ENCODE data around the gene SPATS2.
A peak's percentile ranks its signal among the peaks of the same experiment; 100 is the strongest.
"Not testable (repeated sequence)": the region's sequence is repeated elsewhere in the genome, so short reads cannot be mapped to it uniquely, and the experiment has no call there.

Gene SPATS2

DNA sequence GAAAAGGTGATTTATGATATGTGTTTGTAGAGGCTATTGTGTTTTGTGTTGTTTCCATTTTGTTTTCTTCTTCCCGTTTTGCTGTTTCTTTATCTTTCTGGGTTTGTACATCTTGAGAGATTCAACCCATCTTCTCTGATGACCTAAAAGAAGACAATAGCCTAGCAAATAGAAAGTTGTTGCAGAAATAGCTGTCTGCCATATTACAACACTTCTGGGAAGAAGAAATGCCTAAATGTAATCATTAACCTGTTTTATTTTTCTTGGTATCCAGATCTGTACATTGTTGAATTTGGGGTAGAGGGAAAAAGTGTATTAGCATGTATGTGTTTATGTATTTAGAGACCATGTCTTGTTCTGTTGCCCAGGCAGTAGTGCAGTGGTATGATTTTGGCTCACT, 50.3 kb downstream of the SPATS2 start:
- no peak overlapping the region for H3K4me3 ChIP-seq (replicated peaks in 1 of 2; ENCODE audit: low read depth in 2 of 2, low read length in 2 of 2)
- DNase-seq (ENCODE audit: low read depth in 2 of 2): no peak
- TF ChIP-seq, protein P1, sequence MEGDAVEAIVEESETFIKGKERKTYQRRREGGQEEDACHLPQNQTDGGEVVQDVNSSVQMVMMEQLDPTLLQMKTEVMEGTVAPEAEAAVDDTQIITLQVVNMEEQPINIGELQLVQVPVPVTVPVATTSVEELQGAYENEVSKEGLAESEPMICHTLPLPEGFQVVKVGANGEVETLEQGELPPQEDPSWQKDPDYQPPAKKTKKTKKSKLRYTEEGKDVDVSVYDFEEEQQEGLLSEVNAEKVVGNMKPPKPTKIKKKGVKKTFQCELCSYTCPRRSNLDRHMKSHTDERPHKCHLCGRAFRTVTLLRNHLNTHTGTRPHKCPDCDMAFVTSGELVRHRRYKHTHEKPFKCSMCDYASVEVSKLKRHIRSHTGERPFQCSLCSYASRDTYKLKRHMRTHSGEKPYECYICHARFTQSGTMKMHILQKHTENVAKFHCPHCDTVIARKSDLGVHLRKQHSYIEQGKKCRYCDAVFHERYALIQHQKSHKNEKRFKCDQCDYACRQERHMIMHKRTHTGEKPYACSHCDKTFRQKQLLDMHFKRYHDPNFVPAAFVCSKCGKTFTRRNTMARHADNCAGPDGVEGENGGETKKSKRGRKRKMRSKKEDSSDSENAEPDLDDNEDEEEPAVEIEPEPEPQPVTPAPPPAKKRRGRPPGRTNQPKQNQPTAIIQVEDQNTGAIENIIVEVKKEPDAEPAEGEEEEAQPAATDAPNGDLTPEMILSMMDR (IDR thresholded peaks at IDR 0.05; ENCODE audit: low read depth, low read length): no peak

DNA sequence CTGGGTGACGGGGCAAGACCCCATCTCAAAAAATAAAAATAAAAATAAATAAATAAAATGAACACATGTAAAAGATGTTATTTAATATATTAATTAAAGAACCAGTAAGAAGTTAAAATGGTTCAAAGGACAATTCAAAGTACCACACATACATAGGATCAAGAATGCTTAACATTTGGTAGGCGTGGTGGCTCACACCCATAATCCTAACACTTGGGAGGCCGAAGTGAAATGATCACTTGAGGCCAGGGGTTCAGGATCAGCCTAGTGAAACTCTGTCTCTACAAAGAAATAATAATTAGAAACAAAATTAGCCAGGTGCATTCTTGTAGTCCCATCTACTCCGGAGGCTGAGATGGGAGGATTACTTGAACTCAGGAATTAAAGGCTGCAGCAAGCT, 53.3 kb downstream of the SPATS2 start:
- H3K4me3 ChIP-seq (replicated peaks in 1 of 2; ENCODE audit: low read depth in 2 of 2, low read length in 2 of 2): no peak overlapping the region
- TF ChIP-seq, protein P1 (IDR thresholded peaks at IDR 0.05; ENCODE audit: low read depth, low read length): no peak
- no peak for DNase-seq (ENCODE audit: low read depth in 2 of 2)

DNA sequence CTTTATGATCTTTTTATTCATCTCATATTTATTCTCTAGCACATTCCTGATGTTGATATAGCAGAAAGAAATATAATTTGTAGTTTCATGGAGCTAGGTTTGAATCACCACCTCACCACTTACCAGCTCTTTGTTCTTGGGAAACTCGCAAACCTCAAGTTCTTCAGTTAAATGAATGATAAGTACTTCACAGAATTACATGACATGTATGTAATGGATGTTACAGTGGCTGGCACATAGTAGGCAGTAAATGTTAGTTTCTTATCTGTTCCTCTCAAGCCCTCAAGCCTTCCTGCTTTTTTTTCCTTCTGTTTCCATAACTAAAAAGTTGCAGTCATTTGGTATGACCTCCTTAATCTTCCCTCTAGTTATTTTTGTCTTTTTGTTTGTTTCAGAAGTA, 54.9 kb downstream of the SPATS2 start:
- TF ChIP-seq, protein P1 (IDR thresholded peaks at IDR 0.05; ENCODE audit: low read depth, low read length): no peak
- H3K4me3 ChIP-seq (replicated peaks in 1 of 2; ENCODE audit: low read depth in 2 of 2, low read length in 2 of 2): no peak overlapping the region
- no peak for DNase-seq (ENCODE audit: low read depth in 2 of 2)

DNA sequence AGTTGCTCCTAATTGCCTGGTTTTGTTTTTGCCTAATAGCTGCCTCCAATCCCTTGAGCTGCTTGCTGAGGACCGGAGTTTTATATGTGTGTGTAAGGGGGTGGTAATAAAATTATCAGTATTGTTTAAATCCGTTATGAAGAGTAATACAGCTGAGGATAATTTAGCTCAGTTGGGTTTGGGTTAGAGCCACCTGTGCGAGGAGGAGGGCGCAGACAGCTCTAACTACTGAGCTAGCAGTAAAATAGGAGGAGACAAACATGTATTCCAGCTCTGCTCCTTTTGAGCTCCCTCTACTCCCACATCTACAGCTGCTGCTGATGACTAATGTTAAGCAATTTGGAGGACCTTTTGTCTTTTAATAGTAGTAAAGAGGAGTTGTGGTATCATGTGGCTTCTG, 61.5 kb downstream of the SPATS2 start:
- DNase-seq (ENCODE audit: low read depth in 2 of 2): peak; percentile 71 to 79
- TF ChIP-seq, protein P1 (IDR thresholded peaks at IDR 0.05; ENCODE audit: low read depth, low read length): no peak
- H3K4me3 ChIP-seq (replicated peaks in 1 of 2; ENCODE audit: low read depth in 2 of 2, low read length in 2 of 2): no peak overlapping the region

DNA sequence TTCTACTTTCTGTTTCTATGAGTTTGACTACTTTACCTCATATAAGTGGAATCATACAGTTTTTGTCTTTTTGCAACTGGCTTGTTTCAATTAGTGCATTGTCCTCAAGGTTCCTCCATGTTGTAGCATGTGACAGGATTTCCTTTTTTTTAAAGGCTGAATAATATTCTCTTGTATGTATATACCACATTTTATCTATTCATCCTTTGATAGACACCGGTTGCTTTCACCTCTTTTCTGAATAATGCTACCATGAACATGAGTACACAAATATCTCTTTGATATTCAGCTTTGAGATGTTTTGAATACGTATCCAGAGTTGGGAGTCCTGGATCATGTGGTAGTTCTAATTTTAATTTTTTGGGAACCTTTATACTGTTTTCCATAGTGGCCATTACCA, 65.4 kb downstream of the SPATS2 start:
- no peak for DNase-seq (ENCODE audit: low read depth in 2 of 2)
- H3K4me3 ChIP-seq (replicated peaks in 1 of 2; ENCODE audit: low read depth in 2 of 2, low read length in 2 of 2): no peak overlapping the region
- TF ChIP-seq, protein P1 (IDR thresholded peaks at IDR 0.05; ENCODE audit: low read depth, low read length): no peak

DNA sequence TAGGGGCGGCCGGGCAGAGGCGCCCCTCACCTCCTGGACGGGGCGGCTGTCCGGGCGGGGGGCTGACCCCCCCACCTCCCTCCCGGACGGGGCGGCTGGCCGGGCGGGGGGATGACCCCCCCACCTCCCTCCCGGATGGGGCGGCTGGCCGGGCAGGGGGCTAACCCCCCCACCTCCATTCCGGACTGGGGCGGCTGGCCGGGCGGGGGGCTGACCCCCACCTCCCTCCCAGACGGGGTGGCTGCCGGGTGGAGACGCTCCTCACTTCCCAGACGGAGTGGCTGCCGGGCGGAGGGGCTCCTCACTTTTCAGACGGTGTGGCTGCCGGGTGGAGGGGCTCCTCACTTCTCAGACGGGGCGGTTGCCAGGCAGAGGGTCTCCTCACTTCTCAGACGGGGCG, 69.5 kb downstream of the SPATS2 start:
- not testable (repeated sequence) for DNase-seq (ENCODE audit: low read depth in 2 of 2); H3K4me3 ChIP-seq (replicated peaks in 1 of 2; ENCODE audit: low read depth in 2 of 2, low read length in 2 of 2)

DNA sequence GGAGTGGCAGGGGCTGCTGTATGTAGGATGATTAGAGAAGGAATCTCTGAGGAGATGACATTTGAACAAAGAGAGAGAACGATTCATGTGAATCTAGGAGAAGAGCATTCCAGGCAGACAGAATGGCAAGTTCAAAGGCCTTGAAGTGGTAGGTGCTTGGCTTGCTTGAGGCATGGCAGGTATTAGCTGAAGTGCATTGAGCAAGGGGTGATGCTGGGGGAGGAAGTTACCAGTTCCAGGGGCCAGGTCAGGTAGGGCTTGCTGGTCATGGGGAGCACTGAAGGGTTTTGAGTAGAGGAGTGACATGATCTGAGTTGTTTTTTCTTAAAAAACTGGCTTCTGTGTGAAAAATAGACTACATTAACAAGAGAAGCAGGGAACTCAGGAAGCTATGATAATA, 71.8 kb downstream of the SPATS2 start:
- DNase-seq (ENCODE audit: low read depth in 2 of 2): no peak
- TF ChIP-seq, protein P1 (IDR thresholded peaks at IDR 0.05; ENCODE audit: low read depth, low read length): no peak
- H3K4me3 ChIP-seq (replicated peaks in 1 of 2; ENCODE audit: low read depth in 2 of 2, low read length in 2 of 2): no peak overlapping the region
